T47D (cell line): ENCODE data around the gene TMEM132A.

ENCODE experiments used
- DNase-seq, 2 experiments: peaks; one replicate each; pipeline versions ENCODE4 v3.0.0 to v3.0.0-alpha.2; 2011 to 2012; ENCODE audit warnings: low read depth in 1 of 2, low spot score in 1 of 2
- JUND ChIP-seq: IDR thresholded peaks from 2 replicates; pipeline ENCODE4 v1.6.1; 2012; ENCODE audit warnings: low read depth
- in situ Hi-C: cut with HindIII; loops from 2 replicates; pipeline ENCODE4 v1.10.0; 2016; ENCODE audit warnings: low sequenced_read_pairs, low pct_unique_long_range_greater_than_20kb

The TMEM132A gene

DNA sequence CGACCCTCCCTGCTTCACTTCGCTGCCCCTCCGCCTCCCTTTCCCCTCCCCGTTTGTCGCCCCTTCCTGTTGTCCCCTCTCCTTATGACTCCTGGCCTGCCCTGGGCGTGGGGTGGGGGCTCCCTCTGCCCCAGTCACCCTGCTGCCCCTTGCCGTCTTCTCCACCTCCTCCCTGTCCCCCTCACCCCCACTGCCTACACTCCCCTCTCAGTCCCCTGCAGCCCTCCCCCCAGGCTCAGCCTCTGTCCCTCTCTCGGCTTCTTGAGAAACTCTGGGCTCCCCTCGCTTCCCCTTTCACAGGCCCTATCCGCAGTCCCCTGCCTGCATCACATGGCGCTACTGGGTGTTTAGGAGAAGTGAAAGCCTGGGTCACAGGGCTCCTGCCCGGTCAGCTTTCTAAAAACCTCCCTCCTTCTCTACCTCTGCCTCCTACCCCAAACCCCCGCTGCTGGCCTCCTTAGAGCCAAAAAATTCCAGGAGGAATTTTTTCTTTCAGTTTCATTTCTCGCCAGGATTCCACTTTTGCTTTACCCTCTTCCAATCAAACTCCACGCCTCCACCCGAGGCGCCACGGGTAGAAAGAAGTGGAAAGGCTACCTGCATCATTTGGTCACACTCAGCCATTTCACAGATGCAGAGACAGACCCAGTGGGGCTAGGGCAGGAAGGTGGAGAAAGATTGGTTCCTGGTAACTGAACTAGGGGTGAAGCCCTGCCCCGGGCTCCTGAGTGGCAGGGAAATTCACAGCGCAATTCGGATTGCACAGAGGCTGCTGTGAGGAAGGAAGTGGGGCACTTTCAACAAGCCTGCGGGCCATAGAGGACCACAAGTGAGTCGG, 27.9 kb downstream of the TMEM132A start, which contains the start of gene SLC15A3:
Gene SLC15A3, minus strand, starts transcription at position 273 of the 838 bp plus-strand sequence. CDS start 625 bp downstream, outside the sequence.
- no peak for TF ChIP-seq JUND
- peak; percentile 56 to 61 for DNase-seq
- in situ Hi-C loops: no loop called here

DNA sequence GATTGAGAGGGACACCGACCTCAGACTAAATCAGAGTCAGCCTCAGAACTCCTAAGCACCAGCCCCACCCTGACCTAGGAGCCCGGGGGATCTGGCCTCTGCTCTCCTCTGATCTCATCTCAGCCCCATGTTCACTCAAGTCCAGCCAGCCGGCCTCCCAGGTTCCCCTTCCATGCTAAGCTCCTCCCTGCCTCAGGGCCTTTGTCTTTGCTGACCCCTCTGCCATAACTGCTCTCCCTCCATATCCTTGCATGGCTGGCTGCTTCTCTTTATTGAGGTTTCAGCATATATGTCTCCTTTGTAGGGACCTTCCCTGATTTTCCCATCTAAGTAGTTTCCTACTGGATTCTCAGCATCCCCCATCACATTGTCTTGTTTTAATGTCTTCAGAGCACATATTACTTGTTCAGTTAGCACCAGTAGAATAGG, 28.5 kb downstream of the TMEM132A start:
- in situ Hi-C loops: no loop called here
- TF ChIP-seq JUND: no peak
- DNase-seq: no peak

DNA sequence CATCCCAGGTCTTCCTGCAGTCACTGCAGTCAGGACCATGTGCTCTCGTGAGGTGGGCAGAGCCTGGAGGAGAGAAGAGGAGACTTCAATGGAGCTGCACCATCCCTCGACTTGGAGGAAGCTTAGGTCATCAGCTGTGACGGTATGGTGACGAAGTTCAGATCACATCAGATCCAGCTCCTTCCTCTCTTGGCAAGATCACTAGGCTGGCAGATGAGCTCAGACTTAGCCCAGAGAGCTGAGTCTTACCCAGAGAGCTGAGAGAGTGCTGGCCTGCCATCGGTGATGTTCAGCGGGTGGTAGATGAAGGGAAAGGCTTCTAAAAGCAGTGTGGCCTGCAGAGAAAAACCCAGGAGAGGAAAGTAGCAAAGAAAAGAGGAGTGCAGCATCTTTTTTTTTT, 29.5 kb downstream of the TMEM132A start:
- no peak for TF ChIP-seq JUND
- in situ Hi-C loops: no loop called here
- no peak for DNase-seq

DNA sequence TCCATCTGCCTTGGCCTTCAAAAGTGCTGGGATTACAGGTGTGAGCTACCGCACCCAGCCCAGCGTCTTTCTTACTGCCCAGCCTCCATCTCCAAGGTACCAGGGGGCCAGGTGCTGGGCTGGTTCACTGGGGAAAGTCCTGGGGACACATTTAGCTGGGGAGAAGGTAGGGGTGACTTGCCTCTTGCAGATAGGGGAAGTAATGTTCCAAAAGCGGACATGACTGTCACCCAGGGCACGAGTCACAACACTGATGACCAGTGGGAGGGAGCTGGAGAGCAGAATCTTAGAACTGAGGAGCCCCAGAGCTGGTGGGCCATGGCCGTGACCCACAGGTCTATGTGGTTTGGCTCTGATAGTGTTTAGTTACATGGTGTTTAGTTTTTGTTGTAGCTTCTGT, 30.2 kb downstream of the TMEM132A start:
- in situ Hi-C loops: no loop called here
- DNase-seq: no peak
- TF ChIP-seq JUND: no peak

DNA sequence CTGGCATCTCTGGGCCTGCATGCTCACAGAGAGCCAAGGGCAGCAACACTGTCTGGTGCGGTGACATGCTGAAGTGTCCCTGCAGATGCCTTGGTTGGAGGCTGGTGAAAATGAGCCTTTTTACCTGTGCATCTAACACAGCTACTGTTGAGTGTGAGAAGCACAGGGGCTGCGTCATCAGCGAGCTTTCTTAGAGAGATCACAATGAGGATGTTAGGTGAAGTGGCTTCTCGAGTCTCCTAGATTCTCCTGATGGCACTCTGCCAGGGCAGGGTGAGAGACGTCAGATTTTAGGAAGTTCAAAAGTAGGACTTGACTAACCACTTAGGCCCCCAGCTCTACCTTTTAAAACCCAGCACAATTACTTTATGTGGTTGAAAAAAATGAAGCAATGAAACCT, 31.3 kb downstream of the TMEM132A start:
- no peak for TF ChIP-seq JUND
- in situ Hi-C loops: no loop called here
- no peak for DNase-seq

DNA sequence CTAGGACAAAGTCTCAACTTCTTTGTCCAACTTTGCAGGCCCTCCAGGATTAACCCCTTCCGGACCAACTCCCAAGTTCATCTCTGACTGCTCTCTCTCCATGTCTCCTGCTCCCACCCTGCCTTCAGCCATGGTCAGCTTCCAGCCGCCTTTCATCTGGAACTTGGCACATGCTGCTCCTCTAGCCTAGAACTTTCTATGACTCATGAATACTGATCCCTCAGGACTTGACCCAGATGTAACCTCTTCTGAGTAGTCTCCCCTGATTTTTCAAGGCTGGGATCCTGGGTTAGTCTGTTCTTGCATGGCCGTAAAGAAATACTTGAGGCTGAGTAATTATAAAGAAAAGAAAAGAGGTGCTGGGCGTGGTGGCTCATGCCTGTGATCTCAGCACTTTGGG, 32.9 kb downstream of the TMEM132A start:
- no peak for TF ChIP-seq JUND
- in situ Hi-C loops: no loop called here
- no peak for DNase-seq

DNA sequence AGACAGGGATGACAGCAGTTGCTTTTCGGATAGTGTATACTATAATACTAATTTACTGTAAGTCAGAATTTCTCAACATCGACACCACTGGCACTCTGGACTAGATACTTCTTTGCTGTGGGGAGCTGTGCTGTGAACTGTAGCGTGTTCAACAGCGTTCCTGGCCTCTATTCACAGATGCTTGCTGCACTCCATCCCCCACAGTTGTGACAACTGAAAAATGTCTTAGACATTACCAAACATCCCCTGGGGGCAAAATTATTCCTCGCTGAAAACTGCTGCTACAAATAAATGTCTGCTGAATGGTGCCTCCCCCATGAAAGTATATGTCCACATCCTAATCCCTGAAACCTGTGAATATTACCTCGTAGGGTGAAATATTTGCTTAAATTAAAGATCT, 35.2 kb downstream of the TMEM132A start:
- DNase-seq: peak; percentile 74 to 90
- in situ Hi-C loops: no loop called here
- no peak; the same call in 1 of the 2 replicates for TF ChIP-seq JUND

DNA sequence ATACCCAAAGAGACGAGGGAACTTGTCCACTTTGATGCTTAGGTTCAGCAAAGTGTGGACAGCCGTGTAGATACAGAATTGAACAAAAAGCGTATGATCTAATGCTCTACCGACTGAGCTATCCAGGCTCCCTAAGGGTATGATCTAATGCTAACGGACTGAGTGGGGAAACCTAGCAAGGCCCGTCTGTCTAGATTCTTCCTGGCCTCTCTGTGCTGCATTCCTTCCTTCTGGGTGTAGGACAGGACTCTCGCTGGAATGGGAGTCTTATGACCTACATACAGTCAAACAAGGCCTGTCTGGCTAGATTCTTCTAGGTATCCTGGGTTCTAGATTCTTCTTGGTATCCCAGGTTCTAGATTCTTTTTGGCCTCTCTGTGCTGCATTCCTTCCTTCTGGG, 36.1 kb downstream of the TMEM132A start:
- peak; percentile 54 to 96 for DNase-seq
- 0 out of 2 replicates have a peak, but pooled peaks have one; percentile 67 for TF ChIP-seq JUND
- in situ Hi-C loops: no loop called here

DNA sequence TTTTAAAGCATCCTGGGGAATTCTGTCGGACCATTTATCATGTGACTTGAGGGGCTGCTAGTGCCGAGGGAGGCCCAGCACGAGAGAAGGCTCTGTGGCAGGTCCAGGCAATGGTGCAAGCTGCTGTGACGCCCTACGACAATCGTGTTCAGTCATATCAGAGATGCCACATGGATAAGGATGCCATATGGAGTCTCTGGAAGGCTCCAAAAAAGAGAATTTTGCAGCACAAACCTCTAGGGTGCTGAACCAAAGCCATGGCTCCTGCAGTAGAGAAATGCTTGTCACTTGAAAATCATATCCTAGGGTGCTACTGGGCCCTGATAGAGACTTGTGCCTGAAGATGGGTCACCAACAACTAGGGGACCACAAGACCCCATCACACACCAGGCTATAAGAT, 40.5 kb downstream of the TMEM132A start:
- in situ Hi-C loops: no loop called here
- DNase-seq: no peak
- TF ChIP-seq JUND: no peak

DNA sequence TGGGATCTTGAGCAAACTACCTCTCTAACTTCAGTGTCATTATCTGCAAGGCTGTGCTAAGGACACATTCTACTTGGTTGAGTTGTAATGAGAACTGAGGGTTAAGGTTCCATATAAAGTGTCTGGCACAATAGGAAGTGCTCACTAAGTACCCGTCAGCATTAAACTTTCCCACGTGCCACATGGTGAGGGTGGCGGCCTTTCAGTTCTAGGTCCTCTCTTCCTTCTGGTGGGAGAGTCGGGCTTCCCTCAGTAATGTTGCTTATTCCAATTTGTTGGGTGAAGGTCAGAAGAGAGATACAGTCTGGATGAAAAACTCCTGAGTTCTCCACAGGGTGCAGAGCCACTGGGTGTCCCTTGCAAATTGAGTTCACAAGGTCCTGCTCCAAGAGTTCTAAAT, 42.6 kb downstream of the TMEM132A start:
- in situ Hi-C loops: no loop called here
- no peak for TF ChIP-seq JUND
- DNase-seq: no peak

DNA sequence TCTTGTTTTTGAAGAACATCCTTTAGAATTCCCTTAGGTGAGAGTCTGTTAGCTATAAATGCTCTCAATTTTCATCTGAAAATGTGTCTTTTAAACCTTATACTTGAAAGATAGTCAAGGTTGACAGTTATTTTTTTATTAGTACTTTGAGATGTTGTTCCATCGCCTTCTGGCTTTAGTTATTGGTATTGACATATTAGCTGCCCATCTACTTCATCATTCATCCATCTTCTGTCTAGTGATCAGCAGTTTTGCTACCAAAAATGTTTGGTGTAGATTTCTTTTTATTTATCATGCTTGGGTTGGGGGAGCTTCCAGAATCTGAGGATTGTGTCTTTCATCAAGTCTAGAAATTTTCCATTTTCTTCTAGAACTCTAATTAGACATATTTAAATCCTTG, 44.0 kb downstream of the TMEM132A start:
- in situ Hi-C loops: no loop called here
- DNase-seq: no peak
- no peak for TF ChIP-seq JUND

DNA sequence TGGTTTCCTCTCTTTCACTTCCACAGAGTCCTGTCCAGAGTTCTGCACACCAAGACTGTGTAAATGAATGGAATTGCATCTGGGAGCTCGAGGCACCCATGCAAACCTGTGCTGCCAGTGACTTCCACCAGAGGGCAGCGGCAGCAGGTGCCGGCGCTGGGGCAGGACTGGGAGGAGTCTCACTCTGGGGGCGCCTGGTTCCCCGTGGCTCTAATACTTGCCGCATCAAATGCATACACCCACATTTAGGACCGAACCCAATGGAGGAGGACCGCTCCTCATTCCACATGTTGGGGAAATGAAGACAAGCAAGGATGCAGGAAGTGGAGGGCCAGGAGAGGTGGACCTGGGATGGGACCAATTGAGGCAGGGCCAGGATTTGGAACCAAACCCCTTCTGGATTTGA, 46.1 kb downstream of the TMEM132A start:
- in situ Hi-C loops: no loop called here
- no peak for TF ChIP-seq JUND
- DNase-seq: peak in 1 of 2 experiments; percentile 79

DNA sequence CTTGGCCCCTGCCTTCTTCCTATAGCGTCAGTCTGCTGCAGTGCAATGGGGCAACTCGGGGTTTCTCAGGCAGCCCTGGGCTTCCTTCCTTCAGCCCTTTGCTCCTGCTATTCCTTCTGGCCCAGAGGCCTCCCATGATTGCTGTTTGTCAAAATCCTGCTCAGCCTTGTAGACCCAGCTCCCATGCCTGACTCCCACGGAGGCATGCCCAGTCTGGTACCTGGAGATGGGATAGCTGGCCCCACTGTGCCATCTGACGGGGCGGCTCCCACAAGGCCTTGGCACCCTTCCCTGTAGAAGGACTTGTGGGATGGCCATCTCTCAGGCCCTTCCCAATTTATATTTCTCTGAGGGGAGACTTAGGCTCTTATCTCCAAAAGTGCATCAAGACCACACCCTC, 46.6 kb downstream of the TMEM132A start:
- in situ Hi-C loops: no loop called here
- no peak for DNase-seq
- no peak for TF ChIP-seq JUND
